Measurements from ENCODE around the gene ARTN.

The ARTN gene

GRCh38 chr1:43921022-43921421, 12.6 kb upstream of the ARTN start:
- H3K4me3 ChIP-seq (ENCODE audit: low read depth, low read length): no peak overlapping the region

GRCh38 chr1:43924516-43924915, 9.1 kb upstream of the ARTN start:
- H3K4me3 ChIP-seq (ENCODE audit: low read depth, low read length): no peak overlapping the region

GRCh38 chr1:43925846-43926245, 7.8 kb upstream of the ARTN start:
- no peak overlapping the region for H3K4me3 ChIP-seq (ENCODE audit: low read depth, low read length)

- no peak overlapping the region for H3K4me3 ChIP-seq (ENCODE audit: low read depth, low read length)
Observed at GRCh38 chr1:43930168-43930948, 3.2 kb upstream of the ARTN start.

- no peak overlapping the region for H3K4me3 ChIP-seq (ENCODE audit: low read depth, low read length)
Observed at GRCh38 chr1:43930949-43931275, 2.7 kb upstream of the ARTN start.

GRCh38 chr1:43931711-43932660, 1.6 kb upstream of the ARTN start:
- H3K4me3 ChIP-seq (ENCODE audit: low read depth, low read length): no peak overlapping the region

GRCh38 chr1:43932786-43933385, 715 bp upstream of the ARTN start:
- H3K4me3 ChIP-seq (ENCODE audit: low read depth, low read length): peak overlapping the region; percentile 55

GRCh38 chr1:43934101-43934985, 742 bp downstream of the ARTN start:
- peak overlapping the region; percentile 55 for H3K4me3 ChIP-seq (ENCODE audit: low read depth, low read length)

- H3K4me3 ChIP-seq (ENCODE audit: low read depth, low read length): no peak overlapping the region
Observed at GRCh38 chr1:43934986-43935324, 1.4 kb downstream of the ARTN start.

- H3K4me3 ChIP-seq (ENCODE audit: low read depth, low read length): peak overlapping the region; percentile 28
Observed at GRCh38 chr1:43935711-43936427, 2.3 kb downstream of the ARTN start.

- peak overlapping the region; percentile 33 for H3K4me3 ChIP-seq (ENCODE audit: low read depth, low read length)
Observed at GRCh38 chr1:43936431-43937151, 3.0 kb downstream of the ARTN start.

- no peak overlapping the region for H3K4me3 ChIP-seq (ENCODE audit: low read depth, low read length)
Observed at GRCh38 chr1:43937179-43937865, 3.7 kb downstream of the ARTN start.

GRCh38 chr1:43938383-43938782, 4.8 kb downstream of the ARTN start:
- no peak overlapping the region for H3K4me3 ChIP-seq (ENCODE audit: low read depth, low read length)

- H3K4me3 ChIP-seq (ENCODE audit: low read depth, low read length): no peak overlapping the region
Observed at GRCh38 chr1:43938892-43939587, 5.4 kb downstream of the ARTN start.

- no peak overlapping the region for H3K4me3 ChIP-seq (ENCODE audit: low read depth, low read length)
Observed at GRCh38 chr1:43942411-43942810, 8.8 kb downstream of the ARTN start.

GRCh38 chr1:43944860-43945259, 11.3 kb downstream of the ARTN start:
- no peak overlapping the region for H3K4me3 ChIP-seq (ENCODE audit: low read depth, low read length)

GRCh38 chr1:43945674-43946235, 12.2 kb downstream of the ARTN start:
- peak overlapping the region; percentile 47 for H3K4me3 ChIP-seq (ENCODE audit: low read depth, low read length)

Measured in iPS-11a (cell line).